NCI-H748 (cell line): ENCODE measurements around the gene PI3.
"Not testable (repeated sequence)": the region's sequence is repeated elsewhere in the genome, so short reads cannot be mapped to it uniquely, and the experiment has no call there.

Experiments used
- DNase-seq: peaks from one replicate; lab custom pipeline; 2025; ENCODE audit not compliant: unreplicated experiment; lab: John Stamatoyannopoulos, UW

The PI3 gene

DNA sequence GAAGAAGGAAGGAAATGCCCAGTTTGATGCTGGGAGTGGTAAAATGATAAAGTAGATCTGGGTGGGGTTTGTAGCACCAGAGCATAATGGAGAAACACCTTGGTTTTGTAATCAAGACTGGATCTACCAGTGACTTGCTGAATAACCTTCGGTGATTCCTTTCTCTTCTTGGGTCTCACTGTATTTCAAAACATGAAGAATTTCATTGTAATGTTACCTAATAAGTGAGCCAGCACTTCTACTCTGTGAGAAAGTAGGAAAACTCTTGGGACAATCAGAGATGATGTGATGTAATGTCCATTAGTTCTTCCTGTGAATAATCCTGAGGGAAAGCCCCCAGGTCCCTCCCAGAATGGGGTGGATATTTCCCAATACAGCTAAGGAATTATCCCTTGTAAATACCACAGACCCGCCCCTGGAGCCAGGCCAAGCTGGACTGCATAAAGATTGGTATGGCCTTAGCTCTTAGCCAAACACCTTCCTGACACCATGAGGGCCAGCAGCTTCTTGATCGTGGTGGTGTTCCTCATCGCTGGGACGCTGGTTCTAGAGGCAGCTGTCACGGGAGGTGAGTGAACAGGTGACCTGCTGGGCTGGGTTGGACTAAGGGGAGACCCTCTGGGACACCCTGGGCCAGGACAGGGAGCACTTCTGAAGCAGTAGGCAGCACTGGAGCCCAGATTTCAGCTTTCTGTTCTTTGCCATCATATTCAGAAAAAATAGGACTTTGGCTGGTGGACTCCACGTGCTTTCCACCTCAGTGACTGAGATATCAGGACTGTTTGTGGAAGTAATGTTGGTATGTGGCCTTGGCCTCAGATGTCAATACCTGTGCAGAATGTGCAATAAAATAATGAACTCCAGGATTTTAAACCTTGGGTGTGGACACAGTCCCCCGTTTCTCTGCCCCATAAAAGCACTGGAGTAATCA is at the start of gene PI3:
PI3 (plus strand) TSS at position 469 of the 931 bp plus-strand sequence; CDS start at position 490, 21 bp downstream.
- DNase-seq = no peak

DNA sequence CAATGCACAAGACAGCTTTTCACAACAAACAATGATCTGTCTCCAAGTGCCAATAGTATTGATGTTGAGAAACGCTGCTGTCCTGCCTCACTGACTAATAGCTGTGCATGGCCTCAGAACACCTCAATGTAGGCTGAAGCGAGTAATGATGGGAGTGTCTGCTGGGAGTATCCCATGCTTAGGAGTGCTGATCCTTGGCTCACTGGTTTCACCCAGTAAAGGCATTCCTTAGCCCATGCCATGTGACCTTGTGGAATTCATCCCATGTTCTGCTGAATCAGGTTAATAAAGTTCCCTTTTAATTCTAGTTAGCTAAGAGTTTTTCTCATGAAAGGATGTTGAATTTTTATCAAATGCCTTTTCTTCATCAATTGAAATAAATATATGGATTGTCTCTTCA is 46.6 kb upstream of the PI3 start:
- no peak for DNase-seq

DNA sequence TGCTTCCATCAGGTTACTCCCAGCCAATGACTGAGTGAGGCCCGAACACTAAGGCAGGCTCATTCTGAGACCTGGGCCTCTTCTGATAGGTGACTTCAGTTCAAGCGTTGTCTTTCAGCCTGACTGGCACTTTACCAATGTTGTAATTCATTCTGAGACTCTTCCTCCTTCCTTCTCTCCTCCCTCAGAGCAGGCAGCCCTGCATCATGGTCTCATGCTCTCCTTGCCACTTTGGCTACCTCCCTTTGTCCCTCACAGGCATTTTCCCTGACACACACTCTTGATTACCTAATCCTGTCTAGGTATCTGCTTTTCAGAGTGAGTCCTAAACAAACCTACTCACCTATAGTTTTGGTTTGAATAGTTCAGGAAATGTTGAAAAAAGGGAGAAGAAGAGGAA is 37.8 kb upstream of the PI3 start:
- DNase-seq = no peak

GRCh38 chr20:45138561-45139300 is 36.0 kb upstream of the PI3 start:
- DNase-seq = peak; percentile 30

GRCh38 chr20:45139733-45140375 is 34.8 kb upstream of the PI3 start:
- DNase-seq = not testable (repeated sequence)

GRCh38 chr20:45140836-45141235 is 33.9 kb upstream of the PI3 start:
- no peak for DNase-seq

- DNase-seq = no peak
These were observed 25.6 kb upstream of the PI3 start for GRCh38 chr20:45149062-45149461.

DNA sequence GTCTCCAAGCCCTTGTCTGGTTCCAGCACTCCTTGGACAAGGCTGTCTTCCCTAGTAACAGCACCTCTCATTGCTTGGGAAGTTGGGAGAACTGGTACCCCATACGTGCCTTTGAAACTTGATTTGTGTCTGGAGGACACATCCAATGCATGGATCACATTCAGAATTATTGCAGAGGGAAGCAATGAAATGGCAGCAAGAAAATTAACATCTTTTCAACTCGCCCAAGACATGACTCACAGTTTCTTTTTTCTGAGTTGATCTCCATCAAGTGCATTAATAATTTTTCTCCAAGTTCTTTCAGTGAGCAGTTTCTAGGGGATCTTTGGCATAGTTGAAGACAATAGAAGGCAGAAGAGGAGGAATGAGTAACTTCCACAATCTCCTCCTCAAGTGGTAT is 22.3 kb upstream of the PI3 start:
- DNase-seq = no peak

- no peak for DNase-seq
These were observed 21.6 kb upstream of the PI3 start for GRCh38 chr20:45153147-45153546.

- DNase-seq = no peak
These were observed 20.9 kb upstream of the PI3 start for GRCh38 chr20:45153752-45154151.

- no peak for DNase-seq
These were observed 20.5 kb upstream of the PI3 start for GRCh38 chr20:45154183-45154582.

GRCh38 chr20:45154794-45155193 is 19.9 kb upstream of the PI3 start:
- not testable (repeated sequence) for DNase-seq

DNA sequence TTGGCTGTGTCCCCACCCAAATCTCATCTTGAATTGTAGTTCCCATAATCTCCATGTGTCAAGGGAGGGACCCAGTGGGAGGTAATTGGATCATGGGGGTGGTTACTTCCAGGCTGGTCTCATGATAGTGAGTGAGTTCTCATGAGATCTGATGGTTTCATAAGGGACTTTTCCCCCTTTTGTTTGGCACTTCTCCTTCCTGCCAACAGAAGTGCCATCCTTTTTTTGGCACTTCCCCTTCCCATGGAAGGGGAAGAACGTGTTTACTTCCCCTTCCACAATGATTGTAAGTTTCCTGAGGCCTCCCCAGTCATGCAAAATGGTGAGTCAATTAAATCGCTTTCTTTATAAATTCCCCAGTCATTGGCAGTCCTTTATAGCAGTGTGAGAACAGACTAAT is 18.0 kb upstream of the PI3 start:
- DNase-seq = no peak

DNA sequence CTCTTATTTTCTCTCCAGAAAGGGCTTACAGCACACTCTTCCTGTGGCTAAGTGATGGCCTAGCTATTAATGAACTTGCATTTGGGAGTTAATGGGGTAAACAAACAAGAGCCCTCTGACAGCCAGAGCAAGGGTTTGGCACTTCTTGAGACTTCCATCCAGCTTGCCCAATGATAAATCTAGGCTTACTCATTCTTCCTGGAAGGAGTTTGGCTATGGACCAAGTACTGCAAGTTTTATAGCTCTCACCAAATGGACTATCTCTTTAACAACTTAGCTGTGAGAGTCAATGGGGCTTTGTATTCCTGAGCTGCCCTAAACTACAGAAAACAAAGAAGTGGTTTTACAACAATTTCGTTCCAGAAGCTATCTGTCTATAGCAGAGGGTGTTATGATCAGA is 16.7 kb upstream of the PI3 start:
- no peak for DNase-seq

DNA sequence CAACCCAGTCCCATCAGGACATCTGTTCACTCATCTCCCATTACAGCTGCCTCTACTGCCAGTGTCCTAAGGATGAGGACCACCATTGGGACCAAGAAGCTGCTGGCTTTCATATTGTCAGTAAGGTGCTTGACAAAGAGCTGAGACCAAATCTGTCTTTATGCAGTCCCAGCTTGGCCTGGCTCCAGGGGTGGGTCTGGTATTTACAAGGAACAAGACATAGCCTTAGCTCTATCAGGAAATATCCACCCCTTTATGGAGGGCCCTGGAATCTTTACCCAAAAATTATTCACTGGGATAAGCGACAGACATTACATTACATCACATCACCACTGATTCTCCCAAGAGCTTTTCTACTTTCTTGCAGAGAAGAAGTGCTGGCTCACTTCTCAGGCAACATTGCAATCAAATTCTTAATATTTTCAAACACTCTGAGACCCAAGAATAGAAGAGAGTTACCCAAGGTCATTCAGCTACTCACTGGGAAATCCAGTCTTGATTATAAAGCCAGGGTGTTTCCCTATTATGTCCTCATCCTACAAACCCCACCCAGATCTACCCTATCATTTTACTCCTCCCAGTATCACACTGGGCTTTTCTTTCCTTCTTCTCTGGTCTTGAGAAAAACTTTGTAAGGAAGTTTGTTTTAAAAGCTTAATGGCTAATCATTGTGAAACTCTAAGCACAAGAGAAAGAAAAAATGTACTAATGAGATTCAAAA is 11.5 kb upstream of the PI3 start:
- DNase-seq = no peak

GRCh38 chr20:45164906-45165305 is 9.8 kb upstream of the PI3 start:
- no peak for DNase-seq

- no peak for DNase-seq
These were observed 1.2 kb upstream of the PI3 start for GRCh38 chr20:45173522-45173921.

- DNase-seq = no peak
These were observed 2.0 kb downstream of the PI3 start for GRCh38 chr20:45176526-45177267.

DNA sequence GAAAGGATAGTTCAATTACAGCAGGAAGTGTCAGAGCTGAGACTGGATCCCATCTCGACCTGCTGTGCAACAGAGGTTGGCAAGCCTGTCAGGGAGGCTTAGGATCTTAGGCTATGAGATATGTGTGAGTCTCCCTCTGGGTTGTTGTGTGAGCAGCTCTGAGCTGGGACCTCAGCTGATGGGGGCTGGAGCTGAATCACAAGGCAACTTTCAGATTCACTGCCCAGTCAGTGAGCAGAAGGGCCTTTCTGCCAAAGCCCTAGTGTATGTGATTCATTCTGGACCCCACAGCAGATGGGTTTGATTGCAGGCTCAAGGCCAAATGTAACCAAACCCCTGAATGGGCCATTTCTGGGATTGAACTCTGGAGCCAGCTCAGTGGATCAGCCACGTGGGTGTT is 4.5 kb downstream of the PI3 start:
- no peak for DNase-seq

- DNase-seq = no peak
These were observed 6.9 kb downstream of the PI3 start for GRCh38 chr20:45181639-45182038.
